Activated T-helper 1 cell treated with Interleukin-2 at 50 U/mL for 16 hours (primary cell): ENCODE data around the gene CDC42BPA.

Experiments used
- DNase-seq: peaks from one replicate; pipeline ENCODE4 v3.0.0-alpha.2; 2020; ENCODE audit warnings: low read depth

CDC42BPA gene

GRCh38 chr1:227212164-227212563, 106.1 kb downstream of the CDC42BPA start:
- no peak for DNase-seq

DNA sequence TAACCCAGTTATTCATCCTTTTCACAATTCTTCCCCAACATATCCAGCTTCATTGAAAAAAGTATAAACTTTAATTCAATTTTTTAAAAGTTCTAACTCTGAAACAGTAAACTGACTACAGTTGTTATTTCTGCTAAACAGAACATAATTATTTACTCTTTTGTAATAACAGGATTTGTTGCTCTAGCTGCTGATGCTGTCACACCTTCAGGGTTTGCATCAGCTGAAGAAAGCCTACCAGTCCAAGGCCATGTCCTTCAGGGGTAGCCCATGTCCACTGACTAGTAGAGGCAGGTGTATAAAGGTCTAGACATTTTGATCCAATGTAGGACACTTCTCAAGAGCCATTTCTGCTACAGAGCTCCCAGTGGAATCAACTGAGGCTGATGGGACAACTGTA, 107.7 kb downstream of the CDC42BPA start:
- no peak for DNase-seq

GRCh38 chr1:227197064-227197463, 121.2 kb downstream of the CDC42BPA start:
- no peak for DNase-seq

DNA sequence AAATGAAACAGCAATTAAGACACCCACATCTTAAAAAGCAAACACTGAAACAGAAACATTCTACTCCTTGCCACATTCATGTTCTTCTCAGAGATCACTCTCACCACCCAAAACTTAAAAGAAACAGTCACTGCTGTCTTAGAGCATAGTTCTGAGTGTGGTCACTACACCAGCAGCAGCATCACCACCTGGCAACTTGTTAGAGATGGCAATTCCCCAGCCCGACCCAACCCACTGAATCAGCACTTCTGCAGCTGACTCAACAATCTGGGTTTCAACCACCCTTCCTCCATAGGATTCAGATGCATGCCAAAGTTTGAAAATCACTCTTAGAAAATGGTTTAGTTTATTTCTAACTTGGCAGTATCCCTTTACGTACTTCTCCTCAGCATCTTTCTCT, 126.1 kb downstream of the CDC42BPA start:
- DNase-seq = no peak

- DNase-seq = no peak
Observed at GRCh38 chr1:227191607-227192006, 126.7 kb downstream of the CDC42BPA start.

DNA sequence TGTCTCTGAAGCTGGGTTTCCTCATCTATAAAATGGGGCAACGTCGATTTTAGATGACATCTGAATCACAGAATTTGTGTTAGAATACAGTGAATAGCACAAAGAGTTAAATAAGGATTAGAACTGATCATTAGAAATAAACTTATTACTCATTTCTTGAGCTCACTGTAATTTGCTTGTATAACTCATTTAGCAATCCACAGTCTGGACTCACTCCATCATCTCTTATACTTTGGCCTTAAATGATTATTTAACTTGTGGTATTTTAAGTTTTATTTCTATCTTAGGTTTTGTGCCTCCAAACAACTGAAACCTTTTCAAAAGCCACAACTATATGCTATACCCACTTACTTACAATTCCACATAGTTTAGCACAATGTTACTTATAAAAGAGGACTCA, 128.0 kb downstream of the CDC42BPA start:
- DNase-seq = no peak

GRCh38 chr1:227185291-227185690, 133.0 kb downstream of the CDC42BPA start:
- no peak for DNase-seq

- no peak for DNase-seq
Observed at GRCh38 chr1:227182012-227182411, 136.3 kb downstream of the CDC42BPA start.

DNA sequence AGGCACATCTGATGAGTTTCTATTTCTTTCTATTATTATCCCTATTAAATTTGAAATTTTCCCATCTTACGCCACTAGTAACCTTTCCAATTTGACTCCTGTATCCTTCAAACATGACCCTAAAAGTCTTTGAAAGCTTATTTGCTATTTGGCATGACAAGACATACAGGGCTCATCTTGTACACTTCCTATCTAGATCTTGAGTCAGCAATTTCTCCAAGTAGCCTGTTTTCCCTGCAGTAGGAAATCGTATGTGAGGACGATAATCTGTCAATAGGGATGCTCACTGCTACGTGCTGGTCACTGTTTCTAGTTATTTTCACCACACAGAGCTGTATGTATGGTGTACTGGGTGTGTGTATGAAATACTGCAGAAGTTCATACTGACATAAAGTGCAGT, 142.7 kb downstream of the CDC42BPA start:
- DNase-seq = no peak

DNA sequence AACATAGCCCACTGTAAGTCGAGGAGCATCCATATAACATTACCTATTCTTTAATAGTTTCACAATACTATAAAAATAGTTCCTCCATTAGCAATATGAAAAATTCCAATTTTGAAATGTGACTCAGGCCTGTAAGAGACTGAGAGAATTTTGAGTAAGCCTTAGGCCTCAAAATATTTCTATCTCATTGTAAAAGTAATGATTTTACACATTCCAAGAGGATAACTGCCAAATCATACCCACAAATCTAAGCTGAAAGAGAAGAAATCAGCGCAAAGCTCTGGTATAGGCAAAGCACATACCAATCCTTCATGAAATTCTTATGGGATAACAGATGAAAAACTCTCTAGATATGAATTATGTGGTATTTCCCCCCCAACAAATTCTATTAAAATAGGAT, 144.1 kb downstream of the CDC42BPA start:
- DNase-seq = no peak

DNA sequence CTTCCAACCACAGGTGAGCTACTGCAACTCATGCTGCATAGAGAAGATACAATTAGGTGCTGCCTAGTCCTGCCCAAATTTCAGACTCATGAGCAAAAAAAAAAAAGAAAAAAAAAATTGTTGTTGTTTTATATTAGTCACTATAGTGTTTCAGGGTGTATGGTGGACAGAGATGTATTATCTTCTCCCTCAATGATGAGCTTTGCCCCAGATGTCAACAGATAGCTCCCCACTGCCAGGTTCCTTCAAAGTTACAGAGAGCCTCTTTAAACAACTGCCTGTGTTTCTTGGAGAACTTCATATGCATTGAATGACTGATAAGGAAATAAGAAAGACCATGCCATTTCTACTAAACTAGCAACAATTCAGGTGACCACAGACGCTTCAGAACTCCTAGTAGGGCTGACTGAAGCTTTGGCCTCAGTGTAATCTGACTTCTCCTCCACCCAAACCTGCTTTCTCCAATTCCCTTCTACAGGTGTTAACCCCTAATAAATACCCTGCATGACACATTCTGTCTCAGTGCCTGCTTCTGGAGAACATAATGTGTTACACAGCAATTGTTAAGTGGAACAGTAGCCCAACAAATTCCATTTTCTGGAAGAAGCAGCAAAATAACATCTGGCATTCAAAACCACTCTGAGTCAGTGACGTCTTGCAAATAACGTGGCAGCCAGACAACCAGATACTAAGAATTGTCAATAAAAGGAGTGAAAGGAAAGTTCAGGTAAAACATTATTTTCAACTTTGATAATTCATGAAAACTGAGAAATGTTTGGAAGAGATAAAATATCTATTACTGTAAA, 147.7 kb downstream of the CDC42BPA start:
- no peak for DNase-seq

- no peak for DNase-seq
Observed at GRCh38 chr1:227169343-227169742, 148.9 kb downstream of the CDC42BPA start.

GRCh38 chr1:227167276-227168101, 150.8 kb downstream of the CDC42BPA start:
- DNase-seq = no peak

DNA sequence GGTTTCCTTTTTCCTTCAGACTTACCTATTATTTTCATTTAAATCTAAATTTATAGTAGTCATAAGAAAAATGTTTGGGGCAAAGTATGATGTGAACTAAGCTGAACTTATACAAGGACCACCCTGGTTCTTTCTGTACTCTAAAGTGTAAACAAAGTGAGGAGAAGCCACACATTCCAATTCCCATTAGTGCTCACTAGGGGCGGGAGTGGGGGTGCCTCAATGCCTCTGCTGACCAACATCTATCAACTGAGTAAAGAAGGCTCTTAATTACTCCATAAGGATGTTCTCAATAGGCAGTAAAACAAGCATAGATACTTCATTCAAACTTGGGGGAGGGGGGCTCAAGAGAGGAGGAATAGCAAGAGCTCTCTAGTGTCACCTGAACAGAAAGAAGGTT, 151.7 kb downstream of the CDC42BPA start:
- no peak for DNase-seq

DNA sequence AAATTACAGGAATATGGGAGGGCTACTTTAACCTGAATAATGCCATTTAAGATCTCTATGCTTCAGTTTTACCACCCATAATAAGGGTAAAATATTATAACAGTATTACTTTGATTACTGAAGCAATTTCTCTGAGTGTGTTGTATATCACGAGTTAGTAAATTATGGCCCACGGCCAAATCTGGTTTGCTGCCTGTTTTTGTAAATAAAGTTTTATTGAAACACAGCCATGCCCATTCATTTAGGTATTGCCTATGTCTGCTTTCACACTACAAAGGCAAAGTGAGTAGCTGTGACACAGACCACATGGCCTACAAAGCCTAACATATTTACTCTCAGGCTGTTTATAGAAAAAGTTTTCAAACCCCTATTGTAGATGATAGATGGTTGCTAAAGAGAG, 156.8 kb downstream of the CDC42BPA start:
- DNase-seq = no peak

- DNase-seq = no peak
Observed at GRCh38 chr1:227156520-227156919, 161.8 kb downstream of the CDC42BPA start.

DNA sequence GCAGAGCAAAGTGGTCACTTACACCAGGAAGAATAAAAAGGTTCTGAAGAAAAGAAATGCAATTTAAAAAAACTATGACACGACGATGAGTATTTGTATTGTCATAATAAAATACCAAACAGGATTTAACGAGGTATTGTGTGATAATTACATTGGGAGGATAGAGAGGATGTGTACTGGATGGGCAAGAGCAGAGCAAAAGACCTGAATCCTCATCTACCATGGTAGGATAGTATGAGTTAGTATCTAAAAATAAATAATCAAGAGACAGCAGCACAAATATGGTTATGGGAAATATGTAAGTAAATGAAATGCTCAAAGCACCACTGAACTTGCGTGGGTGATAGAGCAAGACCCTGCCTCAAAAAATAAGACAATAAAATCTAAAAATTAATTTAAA, 162.6 kb downstream of the CDC42BPA start:
- no peak for DNase-seq

DNA sequence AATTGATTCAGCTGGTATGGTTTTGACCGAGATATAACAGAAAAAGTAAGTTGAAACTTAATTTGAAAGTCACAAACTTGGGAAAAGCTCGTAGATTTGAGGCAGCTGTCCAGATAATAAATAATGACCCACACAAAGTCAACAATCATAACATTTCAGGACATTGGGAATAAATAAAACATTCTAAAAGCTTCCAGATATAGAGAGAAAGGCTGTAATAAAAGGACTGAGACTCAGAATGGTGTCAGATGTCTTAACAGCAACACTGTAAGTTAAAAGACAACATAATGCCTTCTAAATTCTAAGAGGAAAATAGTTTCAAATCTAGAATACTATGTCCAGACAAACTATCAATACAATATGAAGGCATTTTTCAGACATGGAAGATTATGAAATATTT, 163.3 kb downstream of the CDC42BPA start:
- no peak for DNase-seq

GRCh38 chr1:227152525-227152924, 165.8 kb downstream of the CDC42BPA start:
- no peak for DNase-seq

GRCh38 chr1:227140376-227140775, 177.9 kb downstream of the CDC42BPA start:
- DNase-seq = no peak

- no peak for DNase-seq
Observed at GRCh38 chr1:227136210-227136820, 182.0 kb downstream of the CDC42BPA start.

DNA sequence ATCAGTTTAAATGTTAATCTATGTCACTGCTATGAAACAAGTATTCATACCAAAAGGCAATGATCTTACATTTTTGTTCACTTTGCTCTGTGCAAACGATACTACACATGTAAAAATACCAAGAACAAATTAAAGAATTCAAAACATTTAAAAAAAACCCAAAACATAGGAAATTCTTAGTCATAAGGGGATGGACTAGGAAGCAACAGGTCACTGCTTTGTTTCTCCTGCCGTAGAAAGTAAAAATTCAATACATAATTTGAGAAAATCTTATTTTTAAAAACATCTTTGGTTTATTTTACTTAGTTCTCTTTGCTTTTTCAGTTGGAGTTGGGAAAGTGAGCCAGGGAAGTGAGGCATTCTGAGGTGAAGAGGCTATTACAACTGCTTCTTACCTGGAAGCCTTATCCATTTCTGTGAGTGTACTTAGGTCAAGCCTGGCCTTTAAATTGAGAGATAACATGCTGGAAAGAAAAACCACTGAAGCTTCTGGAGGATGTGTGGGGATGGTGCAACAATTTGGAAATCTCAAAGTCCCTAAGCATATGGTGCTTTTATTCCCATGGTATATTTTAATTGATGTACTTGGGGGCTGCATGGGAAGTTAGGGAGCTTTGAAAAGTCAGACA, 183.5 kb downstream of the CDC42BPA start:
- no peak for DNase-seq
